IMR-90 (cell line): Measurements from ENCODE around the gene MMAB.

Experiments used
- CEBPB ChIP-seq: IDR thresholded peaks from 2 replicates; pipeline ENCODE4 v1.6.1; 2012; ENCODE audit warnings: low read depth, low read length, improper control_type of control experiment
- CTCF ChIP-seq: conservative IDR thresholded peaks from 2 replicates; pipeline ENCODE4 v1.5.1; 2012; ENCODE audit warnings: mild to moderate bottlenecking, low read depth, low read length, improper control_type of control experiment
- MAFK ChIP-seq: IDR thresholded peaks from 2 replicates; pipeline ENCODE4 v1.6.1; 2012; ENCODE audit warnings: low read depth, low read length, improper control_type of control experiment
- MAZ ChIP-seq: IDR thresholded peaks from 2 replicates; pipeline ENCODE4 v1.6.1; 2012; ENCODE audit warnings: low read depth, mild to moderate bottlenecking, low read length, improper control_type of control experiment, moderate library complexity, borderline replicate concordance
- MXI1 ChIP-seq: IDR thresholded peaks from 2 replicates; pipeline ENCODE4 v1.6.1; 2012; ENCODE audit warnings: low read depth, mild to moderate bottlenecking, low read length, moderate library complexity, borderline replicate concordance
- POLR2A ChIP-seq: IDR thresholded peaks from 2 replicates; pipeline ENCODE4 v1.6.1; 2012; ENCODE audit warnings: mild to moderate bottlenecking, low read depth, low read length
- RFX5 ChIP-seq: IDR thresholded peaks from 2 replicates; pipeline ENCODE4 v1.8.0; 2012; ENCODE audit warnings: low read depth, mild to moderate bottlenecking, low read length, moderate library complexity

- TF ChIP-seq CTCF (no peak), MXI1 (no peak), RFX5 (no peak), CEBPB (no peak), POLR2A (no peak), MAZ (no peak), MAFK (no peak)
These were observed 27.5 kb downstream of the MMAB start for GRCh38 chr12:109545826-109546225.
